HG03060 (cell line): ENCODE data around the gene SASH3.

Experiments
- ATAC-seq: cut with Tn5 transposase; IDR thresholded peaks from one replicate; pipeline ENCODE4 v1.9.1; 2021; ENCODE audit warnings: low read depth, moderate number of reproducible peaks; ENCODE audit not compliant: unreplicated experiment

SASH3 gene

DNA sequence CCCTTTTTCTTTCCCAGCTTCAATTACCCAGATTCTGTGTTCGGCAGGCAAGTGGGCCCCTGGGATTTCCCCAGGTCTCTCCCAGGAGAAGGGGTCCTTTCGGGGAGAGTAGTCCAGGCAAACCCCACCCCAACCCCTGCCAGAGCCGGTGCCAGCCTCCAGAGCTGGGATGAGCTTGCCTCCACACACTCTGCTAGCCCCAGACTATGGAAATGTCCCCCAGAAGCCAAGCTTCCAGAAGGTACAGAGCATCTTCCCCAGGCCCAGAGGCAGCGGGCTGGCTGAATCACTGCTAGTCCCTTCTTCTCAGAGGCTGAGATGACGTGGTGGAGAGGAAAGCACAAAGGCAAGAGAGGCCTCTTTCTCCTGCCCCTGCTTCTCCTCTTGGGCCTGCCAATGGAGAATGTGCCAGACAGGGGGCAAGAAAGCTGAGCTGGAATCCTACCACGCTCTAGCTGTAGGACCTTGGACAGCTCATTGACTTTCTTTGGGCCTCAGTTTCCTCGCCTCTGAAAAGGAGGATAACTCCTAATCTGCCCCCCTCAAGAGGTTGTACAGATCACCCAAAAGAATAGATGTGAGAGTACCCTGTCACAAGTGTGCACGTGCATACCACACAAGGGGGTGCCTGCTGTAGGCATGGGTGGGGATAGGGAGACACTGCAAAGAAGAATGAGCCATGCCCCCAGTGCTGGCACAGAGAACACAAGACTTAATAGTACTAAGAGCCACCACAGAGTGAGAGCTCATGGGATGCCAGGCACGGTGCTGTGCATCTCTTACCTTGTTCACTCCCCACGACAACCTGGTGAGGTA lies 2.1 kb downstream of the SASH3 start:
- ATAC-seq = no peak

DNA sequence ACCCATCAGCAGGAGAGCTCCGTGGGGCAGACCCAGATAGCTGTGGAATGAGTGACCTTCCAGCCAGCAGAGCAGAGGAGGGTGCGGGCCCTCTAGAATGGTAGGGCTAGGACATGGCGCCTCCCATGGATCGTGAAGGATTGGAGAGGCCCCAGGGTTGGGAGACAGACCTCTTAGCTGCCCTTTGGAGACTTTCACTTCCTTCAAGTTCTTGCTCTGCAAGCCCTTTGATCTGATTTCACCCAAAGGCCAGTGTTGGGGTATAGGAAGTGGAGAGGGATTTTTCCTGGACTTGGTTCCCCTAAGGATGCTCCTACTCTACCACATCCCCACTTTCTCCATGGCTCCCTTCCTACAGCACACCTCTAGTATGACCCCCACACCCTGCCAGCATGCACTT lies 3.0 kb downstream of the SASH3 start:
- no peak for ATAC-seq

DNA sequence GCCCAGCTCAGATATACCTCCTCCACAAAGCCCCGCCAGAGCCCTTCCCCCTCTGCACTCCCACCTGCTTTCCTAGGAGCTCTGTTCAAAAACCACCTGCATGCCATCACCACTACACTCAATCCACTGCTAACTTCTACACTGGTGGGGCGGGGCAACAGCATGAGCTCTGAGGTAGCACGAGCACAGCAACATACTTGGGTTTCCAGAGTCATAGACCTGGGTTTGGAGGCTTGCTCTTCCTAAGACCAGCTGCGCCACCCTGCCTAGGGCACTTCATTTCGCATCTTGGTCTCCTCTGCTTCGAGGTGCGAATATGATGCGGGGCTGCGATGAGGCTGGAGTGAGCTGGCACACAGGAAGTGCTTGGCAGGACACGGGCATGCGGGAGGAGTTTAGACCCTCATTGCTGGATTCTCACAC lies 3.6 kb downstream of the SASH3 start:
- no peak for ATAC-seq

DNA sequence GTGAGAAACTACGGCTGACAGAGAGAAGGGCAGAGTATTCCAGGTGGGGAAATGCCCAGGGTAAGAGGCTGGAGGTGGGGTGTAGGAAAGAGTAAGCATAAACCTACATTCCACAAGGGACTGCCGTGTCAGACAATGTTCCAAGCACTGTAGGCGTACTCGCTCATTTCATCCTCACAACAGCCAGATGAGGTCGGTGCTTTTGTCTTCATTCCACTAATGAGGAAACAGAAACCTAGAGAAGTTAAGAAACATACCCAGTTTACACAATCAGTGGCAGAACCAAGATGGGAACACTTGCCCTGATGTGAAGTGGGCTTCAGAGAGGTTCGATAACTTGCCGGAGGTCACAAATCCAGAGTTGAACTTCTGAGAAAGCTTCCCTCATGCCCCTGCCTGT lies 4.6 kb downstream of the SASH3 start:
- ATAC-seq = no peak

DNA sequence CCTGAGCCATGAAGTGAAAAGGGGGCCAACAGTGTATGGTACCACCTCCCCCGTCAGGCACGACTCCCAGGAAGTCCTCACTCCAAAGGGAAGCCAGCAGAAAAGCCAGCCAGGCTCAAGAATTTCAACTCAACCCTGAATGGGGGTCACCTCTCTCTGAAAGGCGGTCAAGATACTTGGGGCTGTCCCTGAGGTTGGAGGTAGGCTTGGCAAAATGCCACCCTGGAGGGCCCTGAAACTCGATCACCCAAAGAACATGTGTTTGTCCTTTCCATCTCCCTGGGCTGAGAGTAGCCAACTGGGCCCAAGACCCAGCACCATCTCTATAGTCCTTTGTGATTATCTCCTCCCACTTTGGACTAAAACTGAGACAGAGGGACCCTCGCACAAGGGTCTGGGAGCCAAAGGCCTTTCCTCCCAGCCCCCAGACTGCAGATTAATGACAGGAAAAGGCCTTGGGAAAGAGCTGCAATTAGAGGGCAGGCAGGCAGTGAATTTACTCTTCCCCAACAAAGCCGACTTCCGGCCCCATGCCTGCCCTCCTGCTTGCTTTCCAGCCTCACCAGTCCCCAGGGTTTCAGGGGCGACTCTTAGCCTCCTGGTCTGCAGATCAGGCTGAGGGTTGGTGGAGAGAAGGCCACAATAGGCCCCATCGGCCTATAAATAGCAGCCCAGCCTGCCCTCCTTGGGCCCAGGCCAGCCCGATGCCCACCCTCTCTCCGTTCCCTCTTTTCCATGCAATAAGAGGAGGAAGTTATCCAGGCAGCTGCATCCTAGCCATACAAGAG lies 5.6 kb downstream of the SASH3 start:
- ATAC-seq = no peak

DNA sequence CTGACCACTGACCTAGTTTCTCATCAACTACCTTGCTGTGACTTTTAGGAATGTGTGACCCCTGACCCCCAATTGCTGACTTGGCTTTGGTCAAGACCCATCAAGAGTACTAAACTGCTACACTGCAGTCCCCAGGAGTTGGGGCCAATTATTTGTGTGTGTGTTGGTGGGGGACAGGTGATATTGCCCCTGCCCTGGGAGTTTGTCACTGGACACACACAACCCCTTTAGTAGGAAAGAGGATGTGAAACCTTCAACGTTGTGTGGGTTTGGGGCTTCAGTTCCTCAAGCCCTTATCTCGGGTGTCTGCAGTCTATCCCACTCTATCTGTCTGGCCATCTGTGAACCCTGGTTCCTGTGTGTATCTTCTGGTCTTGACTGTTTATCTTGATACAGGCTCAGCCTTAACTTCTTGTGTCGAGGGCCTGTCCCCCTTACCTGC lies 6.5 kb downstream of the SASH3 start:
- peak; percentile 80 for ATAC-seq

DNA sequence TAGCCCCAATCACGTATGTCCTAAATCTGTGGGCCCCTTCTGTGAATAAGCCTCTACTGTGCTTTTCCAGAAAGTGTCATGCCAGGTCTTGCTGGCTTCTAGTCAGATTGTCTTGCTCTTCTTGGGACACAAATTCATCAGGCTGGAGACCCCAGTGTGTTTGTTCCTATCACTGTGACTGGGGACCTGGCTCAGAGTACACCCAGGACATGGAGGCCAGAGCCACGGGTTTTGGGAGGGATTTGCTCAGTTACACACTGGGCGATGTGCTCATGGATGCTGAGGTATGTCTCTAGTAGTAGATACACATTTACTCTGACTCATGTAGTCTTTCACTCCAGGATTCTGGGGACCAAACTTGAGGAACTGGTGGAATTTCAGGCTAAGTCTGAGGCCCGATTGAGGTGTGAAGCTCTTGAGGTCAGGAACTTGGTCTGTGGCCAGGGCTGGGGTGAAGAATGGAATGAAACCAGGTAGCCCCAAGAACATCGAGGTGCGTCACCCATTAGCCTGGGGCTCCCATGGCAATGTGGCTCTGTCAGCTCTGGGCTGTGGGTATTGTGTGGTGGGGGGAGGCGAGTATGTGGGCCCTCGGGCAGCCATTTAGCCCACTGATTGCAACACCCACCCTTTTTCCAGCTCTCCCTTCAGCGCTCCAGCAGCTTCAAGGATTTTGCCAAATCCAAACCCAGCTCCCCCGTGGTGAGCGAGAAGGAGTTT lies 7.7 kb downstream of the SASH3 start:
- no peak for ATAC-seq

DNA sequence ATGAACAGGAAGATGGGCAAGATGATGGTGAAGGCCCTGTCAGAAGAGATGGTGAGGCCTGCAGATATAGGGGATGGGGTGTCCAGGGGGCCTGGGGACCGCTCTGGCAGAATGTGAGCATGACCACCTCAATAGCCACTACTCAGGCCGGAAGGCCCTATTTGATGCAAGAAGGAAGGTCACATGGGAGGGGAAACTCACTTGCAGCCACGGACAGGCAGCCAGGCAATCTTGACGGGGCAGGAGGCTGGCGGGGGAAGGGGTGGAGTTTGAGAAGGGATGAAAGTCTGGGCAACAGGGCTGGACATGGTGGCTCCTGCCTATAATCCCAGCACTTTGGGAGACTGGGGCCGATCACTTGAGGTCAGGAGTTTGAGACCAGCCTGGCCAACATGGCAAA lies 8.8 kb downstream of the SASH3 start:
- no peak for ATAC-seq

DNA sequence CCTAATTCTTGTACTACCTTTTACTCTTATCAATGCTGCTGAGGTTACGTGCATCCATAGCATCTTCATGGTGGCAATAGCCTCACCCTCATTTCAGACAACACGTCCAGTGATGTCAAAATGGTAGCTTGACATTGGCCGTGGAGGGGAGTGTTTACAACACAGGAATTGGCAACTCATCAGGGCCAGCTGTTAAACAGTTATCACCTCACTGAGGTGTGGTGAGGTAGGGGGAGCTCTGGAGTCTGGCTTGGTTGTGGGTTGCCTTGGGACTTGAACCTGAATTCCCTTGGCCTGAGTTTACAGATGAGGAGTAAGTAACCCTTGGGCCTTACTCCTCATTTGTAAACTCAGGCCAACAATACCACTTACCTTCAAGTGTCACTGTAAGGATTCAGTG lies 10.4 kb downstream of the SASH3 start:
- no peak for ATAC-seq

DNA sequence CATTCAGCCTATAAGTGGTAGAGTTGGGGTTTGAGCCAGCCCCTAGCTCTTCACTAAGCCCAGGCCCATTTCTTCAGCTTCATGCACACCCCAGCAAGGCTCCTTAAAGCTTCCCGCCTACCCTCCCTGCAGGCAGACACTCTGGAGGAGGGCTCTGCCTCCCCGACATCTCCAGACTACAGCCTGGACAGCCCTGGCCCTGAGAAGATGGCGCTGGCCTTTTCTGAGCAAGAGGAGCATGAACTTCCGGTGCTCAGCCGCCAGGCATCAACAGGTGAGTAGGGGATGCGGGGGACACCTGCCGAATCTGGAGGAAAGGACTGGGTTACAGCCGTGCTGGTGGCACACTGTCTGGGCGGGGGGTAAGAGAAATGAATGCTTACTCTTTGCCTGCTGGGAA lies 11.1 kb downstream of the SASH3 start:
- no peak for ATAC-seq

DNA sequence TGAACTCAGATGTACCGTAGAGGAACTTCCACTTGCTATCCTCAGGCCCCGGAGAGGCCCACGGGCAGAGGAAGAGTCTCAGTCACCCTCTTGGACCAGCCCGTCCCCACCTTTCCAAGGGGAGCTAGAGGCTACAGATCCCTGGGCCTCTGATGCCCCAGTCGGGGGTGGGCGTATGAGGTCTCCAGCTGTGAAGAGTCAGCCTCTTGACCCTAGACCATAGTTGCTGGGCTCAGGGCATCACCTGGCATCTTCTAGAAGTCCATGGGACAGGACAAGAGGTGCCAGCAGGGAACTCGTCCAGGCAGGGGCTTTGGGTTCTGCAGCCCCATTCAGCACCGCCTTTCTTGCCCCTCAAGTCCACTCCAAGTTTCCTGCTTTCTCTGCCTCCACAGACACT lies 11.6 kb downstream of the SASH3 start:
- ATAC-seq = no peak

DNA sequence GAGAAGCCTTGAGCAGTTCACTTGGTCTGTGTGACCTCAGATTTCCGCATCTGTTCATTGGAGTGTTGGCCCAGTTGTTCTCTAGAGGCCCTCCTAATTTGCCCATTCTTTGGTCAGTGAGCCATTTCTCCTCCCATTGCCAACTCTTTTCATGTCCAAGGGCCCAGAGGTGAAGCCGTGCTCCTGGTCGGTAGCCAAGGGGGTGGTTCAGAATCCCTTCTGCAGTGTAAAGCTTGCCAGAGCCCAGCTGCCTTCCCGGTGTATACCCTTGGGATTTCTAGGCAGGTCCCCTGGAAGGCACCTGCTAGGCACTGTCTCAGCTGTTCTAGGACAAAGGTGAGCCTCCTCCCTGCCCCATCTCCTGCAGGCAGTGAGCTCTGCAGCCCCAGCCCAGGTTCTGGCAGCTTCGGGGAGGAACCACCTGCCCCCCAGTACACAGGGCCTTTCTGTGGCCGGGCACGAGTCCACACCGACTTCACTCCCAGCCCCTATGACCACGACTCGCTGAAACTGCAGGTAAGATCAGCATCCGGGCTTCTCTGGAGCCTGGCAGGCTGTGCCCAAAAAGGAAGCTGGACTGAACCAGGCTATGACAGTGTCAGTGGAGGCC lies 12.3 kb downstream of the SASH3 start:
- ATAC-seq = no peak

DNA sequence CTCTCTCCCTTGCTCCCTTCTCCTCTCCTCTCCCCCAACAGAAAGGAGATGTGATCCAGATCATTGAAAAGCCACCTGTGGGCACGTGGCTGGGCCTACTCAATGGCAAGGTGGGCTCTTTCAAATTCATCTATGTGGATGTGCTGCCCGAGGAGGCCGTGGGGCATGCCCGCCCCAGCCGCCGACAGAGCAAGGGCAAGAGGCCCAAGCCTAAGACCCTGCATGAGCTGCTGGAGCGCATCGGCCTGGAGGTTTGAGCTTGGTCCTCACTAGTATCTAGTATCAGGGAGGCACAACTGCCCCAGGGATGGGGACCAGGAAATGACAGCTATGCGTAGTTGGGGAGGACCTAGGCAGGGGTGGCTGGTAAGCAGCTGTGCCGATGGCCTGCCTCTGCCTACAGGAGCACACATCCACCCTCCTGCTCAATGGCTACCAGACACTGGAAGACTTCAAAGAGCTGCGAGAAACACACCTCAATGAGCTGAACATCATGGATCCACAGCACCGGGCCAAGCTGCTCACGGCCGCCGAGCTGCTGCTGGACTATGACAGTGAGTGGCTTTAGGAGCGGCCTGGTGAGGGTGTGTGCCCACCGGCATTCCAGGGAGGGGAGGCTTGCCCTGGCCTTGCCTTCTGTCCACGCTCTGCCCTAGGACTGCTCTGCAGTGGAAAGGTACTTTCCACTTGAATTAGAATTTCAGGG lies 13.0 kb downstream of the SASH3 start:
- no peak for ATAC-seq

DNA sequence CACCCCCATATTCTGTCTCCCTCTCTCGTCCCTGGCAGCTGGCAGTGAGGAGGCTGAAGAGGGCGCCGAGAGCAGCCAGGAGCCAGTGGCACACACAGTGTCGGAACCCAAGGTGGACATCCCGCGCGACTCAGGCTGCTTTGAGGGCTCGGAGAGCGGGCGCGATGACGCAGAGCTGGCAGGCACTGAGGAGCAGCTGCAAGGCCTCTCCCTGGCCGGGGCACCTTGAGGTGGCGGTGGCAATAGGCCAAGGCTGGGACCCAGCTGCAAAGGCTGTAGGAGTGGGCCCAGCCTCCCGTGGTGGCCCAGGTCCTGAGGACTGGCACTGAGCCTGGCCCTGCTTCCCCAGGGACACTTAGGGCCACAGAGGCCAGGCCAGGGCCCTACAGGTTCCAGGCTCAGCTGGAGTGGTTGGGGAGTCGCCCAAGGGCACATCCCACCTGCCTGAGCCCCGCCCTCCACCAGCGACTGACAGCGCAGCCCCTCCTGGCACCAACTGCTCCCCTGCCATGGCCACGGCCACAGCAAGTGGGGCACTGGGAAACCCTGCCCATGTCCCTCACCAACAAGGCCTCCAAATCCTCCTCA lies 13.9 kb downstream of the SASH3 start:
- no peak for ATAC-seq

DNA sequence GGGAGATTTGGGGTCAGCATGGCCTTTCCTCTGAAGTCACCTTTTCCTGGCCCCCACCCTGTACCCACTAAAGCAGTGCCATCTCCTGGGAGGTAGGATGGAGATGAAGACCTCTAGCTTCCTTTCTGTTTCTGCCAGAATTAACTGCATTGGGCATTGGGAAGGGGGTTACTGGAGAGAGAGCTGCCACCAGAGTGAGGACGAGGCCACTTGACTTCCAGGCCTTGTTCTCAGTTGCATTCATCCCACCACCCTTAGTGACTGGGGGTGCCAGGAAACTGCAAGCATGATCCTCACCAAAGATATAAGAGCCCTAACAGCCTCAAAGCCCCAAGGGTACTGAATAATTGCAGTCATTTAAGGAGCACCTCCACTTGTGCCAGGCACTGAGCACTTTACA lies 15.8 kb downstream of the SASH3 start:
- no peak for ATAC-seq

DNA sequence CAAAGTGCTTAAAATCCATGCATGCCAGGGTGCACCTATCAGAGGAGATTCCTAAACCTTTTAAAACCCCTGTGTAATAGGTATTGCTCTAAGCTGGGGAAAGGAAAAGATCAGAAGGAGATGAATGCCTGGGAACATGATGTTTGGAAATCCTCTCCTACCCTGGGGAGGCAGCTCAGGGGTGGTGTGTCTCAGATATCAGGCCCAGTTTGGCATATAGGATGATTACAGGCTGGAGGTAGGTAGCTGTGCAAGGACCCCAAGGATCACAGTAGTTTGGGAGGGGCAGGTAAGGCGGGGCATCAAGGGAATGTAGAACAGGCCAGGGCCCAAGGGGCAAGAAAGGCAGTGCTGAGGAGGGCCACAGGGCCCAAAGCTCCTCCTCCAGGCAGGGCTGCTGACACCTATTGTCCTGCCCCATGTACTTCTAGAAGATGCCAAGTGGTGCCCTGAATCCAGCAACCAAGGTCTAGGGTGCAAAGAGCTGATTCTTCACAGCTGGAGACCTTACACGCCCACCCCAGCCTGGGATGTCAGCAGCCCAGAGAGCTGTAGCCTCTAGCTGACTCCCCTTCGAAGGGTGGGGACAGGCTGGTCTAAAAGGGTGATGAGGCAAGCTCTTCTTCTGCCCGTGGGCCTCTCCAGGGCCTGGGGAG lies 17.6 kb downstream of the SASH3 start:
- no peak for ATAC-seq

DNA sequence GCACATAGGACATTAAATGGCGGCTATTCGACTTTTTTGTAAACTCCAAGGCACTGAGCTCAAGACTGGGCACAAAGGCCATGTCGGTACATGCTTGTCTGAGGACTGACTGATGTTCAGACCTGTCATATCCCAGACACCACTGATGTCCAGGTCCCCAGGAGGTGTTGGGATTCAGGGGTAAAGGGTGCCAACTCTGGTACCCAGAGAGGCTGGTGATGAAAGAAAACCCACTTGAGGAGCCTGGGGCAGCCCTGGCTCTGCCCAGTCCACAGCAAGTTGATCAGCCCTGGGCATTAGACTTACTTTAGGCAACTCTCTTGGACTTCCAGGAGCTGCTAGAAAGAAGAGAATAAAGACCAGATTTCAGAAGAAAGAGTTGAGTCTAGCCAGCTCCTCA lies 18.7 kb downstream of the SASH3 start:
- ATAC-seq = no peak

DNA sequence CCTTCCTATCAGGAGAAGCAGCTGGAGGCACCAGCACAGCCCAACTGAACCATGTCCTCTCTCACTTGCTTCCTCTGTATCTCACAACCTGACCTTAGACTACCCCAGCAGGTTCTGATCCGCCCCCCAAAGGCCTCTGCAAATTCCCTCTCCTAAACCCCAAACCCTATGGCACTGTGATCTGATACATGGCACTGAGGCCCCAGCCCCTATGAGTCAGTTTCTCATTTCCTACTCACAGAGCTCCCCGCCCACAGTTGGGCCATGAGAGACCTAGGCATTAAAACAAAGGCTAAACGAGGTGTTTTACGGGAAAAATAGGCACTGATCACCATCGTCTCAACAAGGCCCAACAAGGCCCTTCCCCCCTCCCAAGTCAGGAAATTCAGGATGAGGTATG lies 19.1 kb downstream of the SASH3 start:
- ATAC-seq = no peak

DNA sequence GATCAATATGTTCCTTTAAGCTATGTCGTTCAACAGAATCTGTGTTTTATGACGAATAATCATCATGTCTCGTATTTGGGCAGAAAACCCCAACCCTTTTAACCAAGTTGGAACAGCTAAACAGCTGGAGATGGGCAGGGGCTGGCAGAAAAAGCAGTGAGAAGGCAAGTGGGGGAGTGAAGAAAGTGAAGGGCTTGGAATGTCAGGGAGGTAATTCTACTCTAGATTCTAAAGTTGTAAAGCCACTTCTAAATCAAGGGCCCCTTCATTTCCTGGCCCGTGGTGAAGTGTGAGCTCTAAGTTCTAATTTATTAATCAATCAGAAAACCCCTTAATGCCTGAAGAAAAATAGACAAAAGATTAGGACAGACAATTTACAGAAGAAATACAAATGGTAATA lies 20.4 kb downstream of the SASH3 start:
- no peak for ATAC-seq
